PC-3 (cell line): ENCODE results near the gene CADPS2.

Experiments used
- EZH2phosphoT487 ChIP-seq: fragments of 300-600 bp; sonication (generic); IDR thresholded peaks from 2 replicates; pipeline ENCODE4 v1.6.1; 2018; ENCODE audit warnings: mild to moderate bottlenecking, antibody characterized with exemption, low read length, borderline replicate concordance
- TF ChIP-seq, protein P1 (sequence below): fragments of 300-600 bp; sonication (generic); conservative IDR thresholded peaks from 2 replicates; pipeline ENCODE4 v1.5.1; 2017; ENCODE audit warnings: antibody characterized with exemption, low read depth, mild to moderate bottlenecking, low read length

- TF ChIP-seq, protein P1, sequence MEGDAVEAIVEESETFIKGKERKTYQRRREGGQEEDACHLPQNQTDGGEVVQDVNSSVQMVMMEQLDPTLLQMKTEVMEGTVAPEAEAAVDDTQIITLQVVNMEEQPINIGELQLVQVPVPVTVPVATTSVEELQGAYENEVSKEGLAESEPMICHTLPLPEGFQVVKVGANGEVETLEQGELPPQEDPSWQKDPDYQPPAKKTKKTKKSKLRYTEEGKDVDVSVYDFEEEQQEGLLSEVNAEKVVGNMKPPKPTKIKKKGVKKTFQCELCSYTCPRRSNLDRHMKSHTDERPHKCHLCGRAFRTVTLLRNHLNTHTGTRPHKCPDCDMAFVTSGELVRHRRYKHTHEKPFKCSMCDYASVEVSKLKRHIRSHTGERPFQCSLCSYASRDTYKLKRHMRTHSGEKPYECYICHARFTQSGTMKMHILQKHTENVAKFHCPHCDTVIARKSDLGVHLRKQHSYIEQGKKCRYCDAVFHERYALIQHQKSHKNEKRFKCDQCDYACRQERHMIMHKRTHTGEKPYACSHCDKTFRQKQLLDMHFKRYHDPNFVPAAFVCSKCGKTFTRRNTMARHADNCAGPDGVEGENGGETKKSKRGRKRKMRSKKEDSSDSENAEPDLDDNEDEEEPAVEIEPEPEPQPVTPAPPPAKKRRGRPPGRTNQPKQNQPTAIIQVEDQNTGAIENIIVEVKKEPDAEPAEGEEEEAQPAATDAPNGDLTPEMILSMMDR = no peak
- TF ChIP-seq EZH2phosphoT487 = no peak
Measured at GRCh38 chr7:122269241-122269640, 617.0 kb downstream of the CADPS2 start.
